ENCODE measurements around the gene ORAI3. TPM values are rescaled to one million over a fixed set of nuclear protein-coding genes. Genes with fewer than 3 reads are reported as not detected.

The ORAI3 gene
- total RNA-seq, 1 donor from 2014 or later = 26.2 TPM

- no peak overlapping the region for H3K27ac Mint-ChIP-seq
- no peaks in the 10 kb centered on the region for H3K9me3 Mint-ChIP-seq
- no peak overlapping the region for H3K4me3 Mint-ChIP-seq
- peaks cover 61% of the 10 kb centered on the region for H3K36me3 Mint-ChIP-seq
- TF ChIP-seq CTCF (IDR thresholded peaks at IDR 0.05; ENCODE audit: unreplicated experiment) = no peak
- no peaks in the 10 kb centered on the region for H3K4me1 Mint-ChIP-seq
- no peaks in the 10 kb centered on the region for H3K27me3 Mint-ChIP-seq (ENCODE audit: low read depth)
- DNase-seq (ENCODE audit: low spot score in 2 of 2, unreplicated experiment in 2 of 2) = no peak
These were observed 22.4 kb downstream of the ORAI3 start for GRCh38 chr16:30971298-30971697.

GRCh38 chr16:30972872-30973271 is 24.0 kb downstream of the ORAI3 start:
- H3K4me1 Mint-ChIP-seq = no peaks in the 10 kb centered on the region
- no peaks in the 10 kb centered on the region for H3K27me3 Mint-ChIP-seq (ENCODE audit: low read depth)
- TF ChIP-seq CTCF (IDR thresholded peaks at IDR 0.05; ENCODE audit: unreplicated experiment) = no peak
- H3K27ac Mint-ChIP-seq = no peak overlapping the region
- DNase-seq (ENCODE audit: low spot score in 2 of 2, unreplicated experiment in 2 of 2) = no peak
- H3K36me3 Mint-ChIP-seq = peaks cover 57% of the 10 kb centered on the region
- no peak overlapping the region for H3K4me3 Mint-ChIP-seq
- no peaks in the 10 kb centered on the region for H3K9me3 Mint-ChIP-seq

- no peak for DNase-seq (ENCODE audit: low spot score in 2 of 2, unreplicated experiment in 2 of 2)
- Mint-ChIP-seq H3K27ac (no peak overlapping the region), H3K36me3 (peaks cover 58% of the 10 kb centered on the region), H3K4me1 (no peaks in the 10 kb centered on the region), H3K27me3 (ENCODE audit: low read depth) (no peaks in the 10 kb centered on the region), H3K9me3 (no peaks in the 10 kb centered on the region), H3K4me3 (no peak overlapping the region)
- no peak for TF ChIP-seq CTCF (IDR thresholded peaks at IDR 0.05; ENCODE audit: unreplicated experiment)
These were observed 25.5 kb downstream of the ORAI3 start for GRCh38 chr16:30974348-30974747.

- Mint-ChIP-seq H3K9me3 (no peaks in the 10 kb centered on the region), H3K4me1 (no peaks in the 10 kb centered on the region), H3K36me3 (peaks cover 52% of the 10 kb centered on the region), H3K4me3 (no peak overlapping the region), H3K27ac (no peak overlapping the region), H3K27me3 (ENCODE audit: low read depth) (no peaks in the 10 kb centered on the region)
- no peak for TF ChIP-seq CTCF (IDR thresholded peaks at IDR 0.05; ENCODE audit: unreplicated experiment)
- no peak for DNase-seq (ENCODE audit: low spot score in 2 of 2, unreplicated experiment in 2 of 2)
These were observed 27.6 kb downstream of the ORAI3 start for GRCh38 chr16:30976486-30976885.

GRCh38 chr16:30977502-30977901 is 28.6 kb downstream of the ORAI3 start:
- Mint-ChIP-seq H3K4me1 (no peaks in the 10 kb centered on the region), H3K4me3 (no peak overlapping the region), H3K36me3 (peaks cover 45% of the 10 kb centered on the region), H3K27ac (no peak overlapping the region), H3K9me3 (no peaks in the 10 kb centered on the region), H3K27me3 (ENCODE audit: low read depth) (no peaks in the 10 kb centered on the region)
- TF ChIP-seq CTCF (IDR thresholded peaks at IDR 0.05; ENCODE audit: unreplicated experiment) = peak; percentile 32
- DNase-seq (ENCODE audit: low spot score in 2 of 2, unreplicated experiment in 2 of 2) = no peak
